Thyroid gland (tissue), 4 donors: ENCODE results near the gene PHYKPL. TPM values are rescaled to one million over a fixed set of nuclear protein-coding genes. Genes with fewer than 3 reads are reported as not detected.

Experiments used
- DNase-seq, 2 donors: peaks; one replicate each; pipeline ENCODE4 v3.0.0-alpha.2; 2019
- H3K27ac ChIP-seq, 3 donors: fragments of 200-600 bp; sonication (generic); 1 replicate in 2 of 3; 2 replicates in 1 of 3; pipeline ENCODE4 v1.5.1; 2016 to 2019; ENCODE audit warnings: mild to moderate bottlenecking in 1 of 3, moderate library complexity in 1 of 3
- H3K27me3 ChIP-seq: fragments of 200-600 bp; sonication (generic); one replicate; pipeline ENCODE4 v1.5.1; 2019
- H3K36me3 ChIP-seq, 2 donors: fragments of 200-600 bp; sonication (generic); one replicate each; pipeline ENCODE4 v1.5.1; 2016 to 2019
- H3K4me1 ChIP-seq, 2 donors: fragments of 200-600 bp; sonication (generic); one replicate each; pipeline ENCODE4 v1.5.1; 2017 to 2019
- H3K4me3 ChIP-seq, 3 donors: fragments of 200-600 bp; sonication (generic); replicated peaks in 1 of 3; 1 replicate in 2 of 3; 2 replicates in 1 of 3; pipeline ENCODE4 v1.5.1; 2016; ENCODE audit warnings: mild to moderate bottlenecking in 1 of 3
- H3K9me3 ChIP-seq: fragments of 200-600 bp; sonication (generic); one replicate; pipeline ENCODE4 v1.5.1; 2017
- CTCF ChIP-seq, 6 experiments: fragments of 200-600 bp in 3 of 6; fragments of 450-650 bp in 3 of 6; sonication (generic) in 3 of 6; IDR thresholded peaks; one replicate each; pipeline ENCODE4 v1.5.1; 2016 to 2019; ENCODE audit warnings: antibody characterized with exemption in 6 of 6, mild to moderate bottlenecking in 2 of 6, inconsistent platforms in 1 of 6, moderate library complexity in 1 of 6
- POLR2A ChIP-seq, 2 donors: fragments of 450-650 bp; IDR thresholded peaks; one replicate each; pipeline ENCODE4 v1.6.1; 2017; ENCODE audit warnings: antibody characterized with exemption in 2 of 2, mild to moderate bottlenecking in 2 of 2, moderate library complexity in 1 of 2
- WGBS, 2 donors: methylation state at CpG; one replicate each; pipeline ENCODE4 v1.1.5; 2017; 5-methylcytosine and 5-hydroxymethylcytosine counted together
- intact Hi-C: fragments of 100-400 bp; cut with DNase I; formaldehyde crosslinking; loops from one replicate; pipeline ENCODE4 v1.15.1; 2023
- total RNA-seq, 4 donors: library from RNA; depleted of rRNA; stranded (reverse); fragments of >200 nt; gene quantifications; one replicate each; pipeline ENCODE4 v1.2.3, GENCODE V29; 2016

Gene PHYKPL
- total RNA-seq, 4 donors from 2014 or later = 61.7 to 90.9 (median 76.0) TPM

GRCh38 chr5:178277346-178277745 is 44.7 kb upstream of the PHYKPL start:
- TF ChIP-seq POLR2A (IDR thresholded peaks at IDR 0.05) (no peak), CTCF (IDR thresholded peaks at IDR 0.05) (no peak)
- intact Hi-C loops = no loop called here

GRCh38 chr5:178274781-178275537 is 42.4 kb upstream of the PHYKPL start:
- 84 to 89% methylated on average over 20 of the region's 20 CpGs for WGBS, 2 donors
- H3K9me3 ChIP-seq = no peaks in the 10 kb centered on the region
- H3K4me3 ChIP-seq = no peak overlapping the region
- no peaks in the 10 kb centered on the region for H3K27me3 ChIP-seq
- DNase-seq = no peak
- intact Hi-C loops = no loop called here
- TF ChIP-seq POLR2A (IDR thresholded peaks at IDR 0.05) (no peak), CTCF (IDR thresholded peaks at IDR 0.05) (no peak)
- no peaks in the 10 kb centered on the region for H3K36me3 ChIP-seq
- peaks cover 24 to 50% of the 10 kb centered on the region in 2 donors for H3K4me1 ChIP-seq
- peak overlapping the region; percentile 54 to 66 (median 66) for H3K27ac ChIP-seq

More at GRCh38 chr5:178277346-178277745, 44.7 kb upstream of the PHYKPL start:
- Histone ChIP-seq H3K36me3 (no peaks in the 10 kb centered on the region), H3K4me3 (no peak overlapping the region), H3K27ac (no peak overlapping the region), H3K4me1 (peaks cover 21 to 47% of the 10 kb centered on the region in 2 donors), H3K27me3 (no peaks in the 10 kb centered on the region), H3K9me3 (no peaks in the 10 kb centered on the region)
- DNase-seq = no peak
- WGBS, 2 donors = 92 to 95% methylated on average over 9 of the region's 9 CpGs

- H3K27me3 ChIP-seq = no peaks in the 10 kb centered on the region
These were observed 41.3 kb upstream of the PHYKPL start for GRCh38 chr5:178273665-178274541.

GRCh38 chr5:178273041-178273440 is 40.4 kb upstream of the PHYKPL start:
- H3K36me3 ChIP-seq = no peaks in the 10 kb centered on the region
- DNase-seq = no peak
- H3K4me1 ChIP-seq = peaks cover 21 to 43% of the 10 kb centered on the region in 2 donors
- H3K27ac ChIP-seq = peak overlapping the region; percentile 54 to 78 (median 73)
- H3K9me3 ChIP-seq = no peaks in the 10 kb centered on the region
- H3K4me3 ChIP-seq = no peak overlapping the region
- intact Hi-C loops = no loop called here
- WGBS, 2 donors = 89 to 93% methylated on average over 7 to 10 of the region's 15 CpGs
- TF ChIP-seq CTCF (IDR thresholded peaks at IDR 0.05) (no peak), POLR2A (IDR thresholded peaks at IDR 0.05) (no peak)
- no peaks in the 10 kb centered on the region for H3K27me3 ChIP-seq

More at GRCh38 chr5:178273665-178274541, 41.3 kb upstream of the PHYKPL start:
- Histone ChIP-seq H3K9me3 (no peaks in the 10 kb centered on the region), H3K27ac (peak overlapping the region; percentile 54 to 78 (median 73)), H3K4me1 (peaks cover 21 to 46% of the 10 kb centered on the region in 2 donors), H3K36me3 (no peaks in the 10 kb centered on the region), H3K4me3 (no peak overlapping the region)
- intact Hi-C loops = no loop called here
- WGBS, 2 donors = 27 to 41% methylated on average over 7 to 13 of the region's 14 CpGs
- TF ChIP-seq CTCF (IDR thresholded peaks at IDR 0.05) (peak in 1 of 6 experiments; percentile 11), POLR2A (IDR thresholded peaks at IDR 0.05) (peak in 1 of 2 donors; percentile 39)
- peak; percentile 98 to 99 for DNase-seq
